ENCODE results near the gene NTN4. TPM values are rescaled to one million over a fixed set of nuclear protein-coding genes. Genes with fewer than 3 reads are reported as not detected.
"Not testable (repeated sequence)": the region's sequence is repeated elsewhere in the genome, so short reads cannot be mapped to it uniquely, and the experiment has no call there.

NTN4 gene
- total RNA-seq, 4 donors from 2014 or later = 4.0 to 10.0 (median 5.7) TPM

DNA sequence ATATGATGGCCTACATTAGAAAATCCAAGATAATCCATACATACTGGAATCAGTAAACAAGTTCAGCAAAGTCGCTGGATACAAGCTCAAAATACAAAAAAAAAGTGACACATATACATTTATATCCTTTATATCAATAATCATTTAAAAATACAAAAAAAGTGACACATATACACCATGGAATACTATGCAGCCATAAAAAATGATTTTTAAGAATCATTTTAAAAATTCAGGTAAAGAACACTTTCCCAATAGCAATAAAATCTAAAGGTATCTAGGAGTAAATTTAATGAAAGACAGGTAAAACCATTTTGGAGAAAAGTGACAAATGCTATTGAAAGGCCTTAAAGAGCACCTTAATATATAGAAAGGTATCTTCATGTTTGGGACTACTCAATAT, 111.9 kb downstream of the NTN4 start:
- intact Hi-C loops (cut with DNase I; ENCODE audit: low total_unique reads) = no loop called here
- H3K4me1 ChIP-seq = peaks cover 0 to 6% of the 10 kb centered on the region in 2 donors
- in situ Hi-C loops (cut with MboI; ENCODE audit: low sequenced_read_pairs in 4 of 4) = no loop called here
- no peaks in the 10 kb centered on the region for H3K27me3 ChIP-seq
- TF ChIP-seq, protein P1, sequence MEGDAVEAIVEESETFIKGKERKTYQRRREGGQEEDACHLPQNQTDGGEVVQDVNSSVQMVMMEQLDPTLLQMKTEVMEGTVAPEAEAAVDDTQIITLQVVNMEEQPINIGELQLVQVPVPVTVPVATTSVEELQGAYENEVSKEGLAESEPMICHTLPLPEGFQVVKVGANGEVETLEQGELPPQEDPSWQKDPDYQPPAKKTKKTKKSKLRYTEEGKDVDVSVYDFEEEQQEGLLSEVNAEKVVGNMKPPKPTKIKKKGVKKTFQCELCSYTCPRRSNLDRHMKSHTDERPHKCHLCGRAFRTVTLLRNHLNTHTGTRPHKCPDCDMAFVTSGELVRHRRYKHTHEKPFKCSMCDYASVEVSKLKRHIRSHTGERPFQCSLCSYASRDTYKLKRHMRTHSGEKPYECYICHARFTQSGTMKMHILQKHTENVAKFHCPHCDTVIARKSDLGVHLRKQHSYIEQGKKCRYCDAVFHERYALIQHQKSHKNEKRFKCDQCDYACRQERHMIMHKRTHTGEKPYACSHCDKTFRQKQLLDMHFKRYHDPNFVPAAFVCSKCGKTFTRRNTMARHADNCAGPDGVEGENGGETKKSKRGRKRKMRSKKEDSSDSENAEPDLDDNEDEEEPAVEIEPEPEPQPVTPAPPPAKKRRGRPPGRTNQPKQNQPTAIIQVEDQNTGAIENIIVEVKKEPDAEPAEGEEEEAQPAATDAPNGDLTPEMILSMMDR (IDR thresholded peaks at IDR 0.05 in 4 of 5, conservative IDR thresholded peaks at IDR 0.05 in 1 of 5) = no peak
- no peak for TF ChIP-seq POLR2A (IDR thresholded peaks at IDR 0.05)
- H3K9me3 ChIP-seq = no peaks in the 10 kb centered on the region
- DNase-seq (no peak), ATAC-seq (no peak)
- H3K36me3 ChIP-seq = no peaks in the 10 kb centered on the region
- H3K27ac ChIP-seq = no peak overlapping the region
- no peak overlapping the region for H3K4me3 ChIP-seq

DNA sequence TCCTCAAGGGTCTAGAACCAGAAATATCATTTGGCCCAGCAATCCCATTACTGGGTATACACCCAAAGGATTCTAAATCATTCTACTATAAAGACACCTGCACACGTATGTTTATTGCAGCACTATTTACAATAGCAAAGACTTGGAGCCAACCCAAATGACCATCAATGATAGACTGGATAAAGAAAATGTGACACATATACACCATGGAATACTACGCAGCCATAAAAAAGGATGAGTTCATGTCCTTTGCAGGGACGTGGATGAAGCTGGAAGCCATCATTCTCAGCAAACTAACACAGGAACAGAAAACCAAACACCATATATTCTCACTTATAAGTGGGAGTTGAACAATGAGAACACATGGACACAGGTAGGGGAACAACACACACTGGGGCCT, 112.8 kb downstream of the NTN4 start:
- H3K9me3 ChIP-seq; intact Hi-C loops (cut with DNase I; ENCODE audit: low total_unique reads); ATAC-seq; H3K36me3 ChIP-seq; H3K27ac ChIP-seq; DNase-seq; H3K4me3 ChIP-seq; H3K27me3 ChIP-seq; H3K4me1 ChIP-seq; in situ Hi-C loops (cut with MboI; ENCODE audit: low sequenced_read_pairs in 4 of 4): not testable (repeated sequence)

DNA sequence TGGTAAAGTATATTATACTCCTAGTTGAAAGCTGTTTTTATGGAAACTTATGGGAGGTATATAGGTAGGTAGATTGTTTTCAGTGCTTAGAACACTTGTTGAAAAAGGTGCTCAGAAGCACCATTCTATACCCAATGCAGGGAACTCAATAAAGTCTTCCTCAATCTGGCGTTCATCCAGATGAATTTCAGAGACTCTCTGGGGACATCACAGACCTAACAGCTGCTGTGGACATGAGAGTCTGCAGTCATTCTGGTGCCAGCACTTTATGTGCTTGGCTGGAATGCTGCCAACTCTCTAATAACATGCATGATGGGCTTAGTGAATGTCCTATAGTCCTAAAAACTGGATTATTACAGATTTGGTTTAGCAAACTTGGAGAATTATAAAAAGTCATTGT, 115.9 kb downstream of the NTN4 start:
- in situ Hi-C loops (cut with MboI; ENCODE audit: low sequenced_read_pairs in 4 of 4) = no loop called here
- TF ChIP-seq POLR2A (IDR thresholded peaks at IDR 0.05) = no peak
- TF ChIP-seq, protein P1 (IDR thresholded peaks at IDR 0.05 in 4 of 5, conservative IDR thresholded peaks at IDR 0.05 in 1 of 5) = no peak
- intact Hi-C loops (cut with DNase I; ENCODE audit: low total_unique reads) = no loop called here
- Histone ChIP-seq H3K4me1 (peaks cover 0 to 6% of the 10 kb centered on the region in 2 donors), H3K9me3 (no peaks in the 10 kb centered on the region), H3K27ac (no peak overlapping the region), H3K4me3 (no peak overlapping the region), H3K27me3 (no peaks in the 10 kb centered on the region), H3K36me3 (no peaks in the 10 kb centered on the region)
- ATAC-seq (no peak), DNase-seq (no peak)

DNA sequence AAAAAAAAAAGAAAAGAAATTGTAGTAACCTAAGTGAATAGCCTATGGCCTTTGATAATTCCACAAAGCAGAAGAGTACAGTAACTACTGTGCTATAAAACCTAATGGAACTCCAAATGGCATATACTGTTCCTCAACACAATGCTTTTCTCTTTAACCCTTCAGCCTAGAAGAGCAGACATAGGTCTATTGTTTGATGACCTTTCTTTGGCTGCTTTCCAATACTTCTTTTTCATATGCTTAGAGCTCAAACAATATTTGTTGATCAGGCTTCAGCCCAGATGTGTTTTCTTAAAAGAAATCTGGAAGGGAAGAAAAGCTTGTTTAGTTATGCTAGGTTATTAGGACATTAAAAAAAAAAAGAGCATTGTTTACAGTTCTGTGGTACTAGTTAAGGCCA, 116.4 kb downstream of the NTN4 start:
- H3K36me3 ChIP-seq = no peaks in the 10 kb centered on the region
- DNase-seq (no peak), ATAC-seq (no peak)
- in situ Hi-C loops (cut with MboI; ENCODE audit: low sequenced_read_pairs in 4 of 4) = no loop called here
- H3K27ac ChIP-seq = no peak overlapping the region
- H3K4me1 ChIP-seq = peaks cover 0 to 6% of the 10 kb centered on the region in 2 donors
- no peaks in the 10 kb centered on the region for H3K27me3 ChIP-seq
- no peaks in the 10 kb centered on the region for H3K9me3 ChIP-seq
- intact Hi-C loops (cut with DNase I; ENCODE audit: low total_unique reads) = no loop called here
- H3K4me3 ChIP-seq = no peak overlapping the region
- no peak for TF ChIP-seq POLR2A (IDR thresholded peaks at IDR 0.05)
- TF ChIP-seq, protein P1 (IDR thresholded peaks at IDR 0.05 in 4 of 5, conservative IDR thresholded peaks at IDR 0.05 in 1 of 5) = no peak

DNA sequence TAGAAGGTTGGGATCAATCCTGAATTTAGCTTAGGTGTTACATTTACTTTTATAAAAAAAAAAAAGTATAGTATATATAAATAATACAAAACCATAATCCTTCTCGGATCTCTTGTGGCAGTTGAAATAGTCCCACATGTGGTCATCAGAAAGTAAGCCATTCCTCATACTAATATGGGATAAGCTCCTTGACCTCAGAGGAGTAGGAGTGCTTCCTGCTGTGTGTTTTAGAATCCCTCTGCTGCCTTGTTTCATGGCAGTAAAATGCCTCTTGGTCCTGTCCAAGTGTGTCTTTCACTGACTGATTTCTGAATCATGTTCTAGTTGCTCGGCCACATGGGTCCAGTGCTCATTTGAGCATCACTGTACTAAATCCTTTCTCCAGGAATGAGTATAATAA, 117.0 kb downstream of the NTN4 start:
- H3K36me3 ChIP-seq = no peaks in the 10 kb centered on the region
- ATAC-seq (no peak), DNase-seq (no peak)
- no peaks in the 10 kb centered on the region for H3K27me3 ChIP-seq
- no peak overlapping the region for H3K4me3 ChIP-seq
- no peak overlapping the region for H3K27ac ChIP-seq
- H3K4me1 ChIP-seq = peaks cover 0 to 6% of the 10 kb centered on the region in 2 donors
- intact Hi-C loops (cut with DNase I; ENCODE audit: low total_unique reads) (no loop called here), in situ Hi-C loops (cut with MboI; ENCODE audit: low sequenced_read_pairs in 4 of 4) (no loop called here)
- no peaks in the 10 kb centered on the region for H3K9me3 ChIP-seq
- TF ChIP-seq POLR2A (IDR thresholded peaks at IDR 0.05) = no peak
- TF ChIP-seq, protein P1 (IDR thresholded peaks at IDR 0.05 in 4 of 5, conservative IDR thresholded peaks at IDR 0.05 in 1 of 5) = no peak
